PC-9 (cell line): ENCODE data around the gene PADI1. TPM values are rescaled to one million over a fixed set of nuclear protein-coding genes. Genes with fewer than 3 reads are reported as not detected.

Experiments used
- BruUV-seq: library from RNA; stranded (reverse); fragments of 400-500 nt; replicated peaks from 2 replicates; lab custom pipeline; 2021; lab: Mats Ljungman, UMichigan
- CTCF ChIA-PET: fragments of 300-600 bp; sonication (Branson Sonifier 250); formaldehyde crosslinking; loops from one replicate; lab custom pipeline; 2022; ENCODE audit warnings: antibody characterized with exemption; lab: Charles Lee
- POLR2A ChIA-PET: fragments of 300-600 bp; sonication (Branson Sonifier 250); formaldehyde crosslinking; loops from one replicate; lab custom pipeline; 2022; ENCODE audit warnings: antibody characterized with exemption; ENCODE audit not compliant: unreplicated experiment; lab: Charles Lee
- DNase-seq, 2 experiments: peaks; one replicate each; pipeline versions ENCODE4 v3.0.0 to v3.0.0-alpha.2; 2015 to 2022; ENCODE audit warnings: mixed read lengths in 1 of 2
- H2AFZ ChIP-seq: fragments of 200-600 bp; sonication (generic); 2 replicates; pipeline ENCODE4 v1.8.1; 2017; ENCODE audit warnings: antibody characterized with exemption
- H3F3A ChIP-seq: fragments of 200-600 bp; sonication (generic); 2 replicates; pipeline ENCODE4 v1.8.1; 2017; ENCODE audit warnings: antibody characterized with exemption, mild to moderate bottlenecking, low read depth; ENCODE audit not compliant: insufficient read depth
- H3K27ac ChIP-seq: fragments of 200-600 bp; sonication (generic); 2 replicates; pipeline ENCODE4 v1.6.1; 2016; ENCODE audit warnings: mixed run types
- H3K27me3 ChIP-seq: fragments of 200-600 bp; sonication (generic); 2 replicates; pipeline ENCODE4 v1.6.1; 2016; ENCODE audit warnings: low read depth, mixed run types; ENCODE audit not compliant: insufficient read depth
- H3K36me3 ChIP-seq: fragments of 200-600 bp; sonication (generic); 2 replicates; pipeline ENCODE4 v1.6.1; 2016; ENCODE audit warnings: low read depth, mixed run types
- H3K4me1 ChIP-seq: fragments of 200-600 bp; sonication (generic); replicated peaks from 2 replicates; pipeline ENCODE4 v1.6.1; 2016; ENCODE audit warnings: mixed run types; ENCODE audit not compliant: insufficient read depth
- H3K4me2 ChIP-seq: fragments of 200-600 bp; sonication (generic); 2 replicates; pipeline ENCODE4 v1.6.1; 2017; ENCODE audit warnings: mixed run types
- H3K4me3 ChIP-seq: fragments of 200-600 bp; sonication (generic); 2 replicates; pipeline ENCODE4 v1.6.1; 2016; ENCODE audit warnings: mixed run types
- H3K79me2 ChIP-seq: fragments of 200-600 bp; sonication (generic); 2 replicates; pipeline ENCODE4 v1.6.1; 2017; ENCODE audit warnings: low read depth, mixed run types
- H3K9me2 ChIP-seq: fragments of 200-600 bp; sonication (generic); 2 replicates; pipeline ENCODE4 v1.8.1; 2017; ENCODE audit warnings: mild to moderate bottlenecking; ENCODE audit not compliant: insufficient read depth
- H3K9me3 ChIP-seq: fragments of 200-600 bp; sonication (generic); 2 replicates; pipeline ENCODE4 v1.8.1; 2016; ENCODE audit warnings: low read depth; ENCODE audit not compliant: insufficient read depth
- H4K20me1 ChIP-seq: fragments of 200-600 bp; sonication (generic); 2 replicates; pipeline ENCODE4 v1.8.1; 2017; ENCODE audit not compliant: insufficient read depth
- CTCF ChIP-seq: fragments of 200-600 bp; sonication (generic); conservative IDR thresholded peaks from 2 replicates; pipeline ENCODE4 v1.6.1; 2017; ENCODE audit warnings: mixed run types, antibody characterized with exemption, mild to moderate bottlenecking, moderate library complexity
- EZH2 ChIP-seq: fragments of 200-600 bp; sonication (generic); IDR thresholded peaks from 2 replicates; pipeline ENCODE4 v1.8.0; 2017; ENCODE audit warnings: antibody characterized with exemption, low read depth
- intact Hi-C: fragments of 100-400 bp; cut with micrococcal nuclease; formaldehyde crosslinking; loops from one replicate; pipeline ENCODE4 v1.10.0; 2022; ENCODE audit not compliant: unreplicated experiment
- total RNA-seq: library from RNA; stranded (reverse); gene quantifications from 2 replicates; pipeline ENCODE4 v1.2.3, GENCODE V29; 2021

Gene PADI1
- total RNA-seq, 1 experiment from 2014 or later = 28.3 TPM

- peak overlapping the region; percentile 69 for H3K4me2 ChIP-seq
- H3K4me1 ChIP-seq = peaks cover 26% of the 10 kb centered on the region
- no peaks in the 10 kb centered on the region; the same call in 1 of the 2 replicates for H3K9me3 ChIP-seq
- H3K4me3 ChIP-seq = no peak overlapping the region
- no peaks in the 10 kb centered on the region for H3K9me2 ChIP-seq
- TF ChIP-seq EZH2 = no peak
- TF ChIP-seq CTCF = no peak
- H3K36me3 ChIP-seq = no peaks in the 10 kb centered on the region
- H3K79me2 ChIP-seq = no peaks in the 10 kb centered on the region
- no TSS peak for BruUV-seq
- intact Hi-C loops = no loop called here
- H3K27me3 ChIP-seq = no peaks in the 10 kb centered on the region
- CTCF ChIA-PET = no interaction called here
- no peak for DNase-seq
- peak overlapping the region; percentile 86 for H3K27ac ChIP-seq
- H3F3A ChIP-seq = peaks cover 20% of the 10 kb centered on the region
- POLR2A ChIA-PET = interaction anchor here (2.5 kb wide), 1 partner anchor 12 kb away, joined by 26 read pairs; no protein-coding TSS in a partner anchor
- no peak overlapping the region for H2AFZ ChIP-seq
- no peaks in the 10 kb centered on the region for H4K20me1 ChIP-seq
Measured at GRCh38 chr1:17188889-17189631, 15.9 kb upstream of the PADI1 start.

- no TSS peak for BruUV-seq
- Histone ChIP-seq H3K27ac (peak overlapping the region; percentile 86), H3K9me3 (no peaks in the 10 kb centered on the region; the same call in 1 of the 2 replicates), H3K4me1 (peaks cover 26% of the 10 kb centered on the region), H3K4me2 (peak overlapping the region; percentile 69), H2AFZ (no peak overlapping the region), H3K27me3 (no peaks in the 10 kb centered on the region), H3K4me3 (peak overlapping the region; percentile 30; the same call in 1 of the 2 replicates), H3K9me2 (no peaks in the 10 kb centered on the region), H3K79me2 (no peaks in the 10 kb centered on the region), H3K36me3 (no peaks in the 10 kb centered on the region), H3F3A (peaks cover 20% of the 10 kb centered on the region), H4K20me1 (no peaks in the 10 kb centered on the region)
- TF ChIP-seq EZH2 (no peak), CTCF (no peak)
- intact Hi-C loops = no loop called here
- POLR2A ChIA-PET = interaction anchor here (1.3 to 2.5 kb wide), 2 partner anchors 12 to 43 kb away, joined by 8 to 26 read pairs; no protein-coding TSS in a partner anchor
- CTCF ChIA-PET = no interaction called here
- DNase-seq = peak in 1 of 2 experiments; percentile 49
Measured at GRCh38 chr1:17189632-17189990, 15.3 kb upstream of the PADI1 start.

GRCh38 chr1:17190010-17190995, 14.6 kb upstream of the PADI1 start:
- peak; percentile 90 to 93 for DNase-seq
- peak overlapping the region; percentile 86 for H3K27ac ChIP-seq
- H3K9me3 ChIP-seq = no peaks in the 10 kb centered on the region; the same call in 1 of the 2 replicates
- peak overlapping the region; percentile 69 for H3K4me2 ChIP-seq
- no peaks in the 10 kb centered on the region for H3K27me3 ChIP-seq
- no peaks in the 10 kb centered on the region for H4K20me1 ChIP-seq
- peak overlapping the region; percentile 62; the same call in 1 of the 2 replicates for H2AFZ ChIP-seq
- no peak for TF ChIP-seq CTCF
- TF ChIP-seq EZH2 = no peak
- H3K79me2 ChIP-seq = no peaks in the 10 kb centered on the region
- H3K4me1 ChIP-seq = peaks cover 26% of the 10 kb centered on the region
- no peaks in the 10 kb centered on the region for H3K36me3 ChIP-seq
- H3K4me3 ChIP-seq = peak overlapping the region; percentile 30
- H3F3A ChIP-seq = peaks cover 20% of the 10 kb centered on the region
- TSS peak; percentile 73 for BruUV-seq
- H3K9me2 ChIP-seq = no peaks in the 10 kb centered on the region
- ChIA-PET POLR2A (interaction anchor here (0.5 to 2.5 kb wide), 6 partner anchors 11 to 102 kb away, joined by 3 to 26 read pairs (median 4); no protein-coding TSS in a partner anchor), CTCF (no interaction called here)
- intact Hi-C loops = loop anchor here (1.0 kb wide), 6 partner anchors 11 to 62 kb away; no protein-coding TSS in a partner anchor
